ENCODE results near the gene LIPJ.

DNA sequence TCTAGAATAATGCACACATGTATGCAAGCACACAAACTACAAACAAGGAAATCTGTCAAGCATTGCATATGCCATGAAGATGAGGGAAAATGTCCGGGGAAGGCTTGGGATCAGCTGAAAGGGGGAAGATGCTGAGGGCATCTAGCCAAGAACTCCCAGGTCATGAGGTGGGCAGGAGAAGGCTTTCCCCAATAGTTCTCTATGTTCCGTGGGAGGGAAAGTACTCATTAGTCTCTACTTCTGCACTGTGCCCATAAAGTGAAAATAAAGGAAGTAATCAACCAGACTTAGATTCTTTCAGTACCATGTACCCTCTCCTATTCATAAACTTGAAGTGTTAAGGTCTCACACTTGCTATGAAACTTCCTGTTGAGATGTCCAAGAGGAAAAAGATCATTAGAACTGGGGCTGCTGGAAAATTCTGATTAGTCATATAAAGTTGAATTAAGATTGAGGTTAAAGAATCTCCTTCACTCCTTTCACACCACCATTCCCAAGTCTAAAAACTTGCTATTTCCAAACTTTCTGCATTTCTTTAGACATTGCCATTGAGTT lies 60.6 kb downstream of the LIPJ start:
- TF ChIP-seq, protein P1, sequence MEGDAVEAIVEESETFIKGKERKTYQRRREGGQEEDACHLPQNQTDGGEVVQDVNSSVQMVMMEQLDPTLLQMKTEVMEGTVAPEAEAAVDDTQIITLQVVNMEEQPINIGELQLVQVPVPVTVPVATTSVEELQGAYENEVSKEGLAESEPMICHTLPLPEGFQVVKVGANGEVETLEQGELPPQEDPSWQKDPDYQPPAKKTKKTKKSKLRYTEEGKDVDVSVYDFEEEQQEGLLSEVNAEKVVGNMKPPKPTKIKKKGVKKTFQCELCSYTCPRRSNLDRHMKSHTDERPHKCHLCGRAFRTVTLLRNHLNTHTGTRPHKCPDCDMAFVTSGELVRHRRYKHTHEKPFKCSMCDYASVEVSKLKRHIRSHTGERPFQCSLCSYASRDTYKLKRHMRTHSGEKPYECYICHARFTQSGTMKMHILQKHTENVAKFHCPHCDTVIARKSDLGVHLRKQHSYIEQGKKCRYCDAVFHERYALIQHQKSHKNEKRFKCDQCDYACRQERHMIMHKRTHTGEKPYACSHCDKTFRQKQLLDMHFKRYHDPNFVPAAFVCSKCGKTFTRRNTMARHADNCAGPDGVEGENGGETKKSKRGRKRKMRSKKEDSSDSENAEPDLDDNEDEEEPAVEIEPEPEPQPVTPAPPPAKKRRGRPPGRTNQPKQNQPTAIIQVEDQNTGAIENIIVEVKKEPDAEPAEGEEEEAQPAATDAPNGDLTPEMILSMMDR (conservative IDR thresholded peaks at IDR 0.05; ENCODE audit: low read length) = no peak
- TF ChIP-seq EZH2phosphoT487 (IDR thresholded peaks at IDR 0.05; ENCODE audit: borderline replicate concordance, low read depth, low read length) = no peak

Measured in OCI-LY7 (cell line).